PC-3 (cell line): ENCODE results near the gene ATP2B2.

ENCODE experiments used
- EZH2 ChIP-seq: fragments of 300-600 bp; sonication (generic); IDR thresholded peaks from one replicate; pipeline ENCODE4 v1.6.1; 2017; ENCODE audit warnings: antibody characterized with exemption, mild to moderate bottlenecking, low read length; ENCODE audit not compliant: unreplicated experiment
- TF ChIP-seq, protein P1 (sequence below): fragments of 300-600 bp; sonication (generic); conservative IDR thresholded peaks from 2 replicates; pipeline ENCODE4 v1.5.1; 2017; ENCODE audit warnings: antibody characterized with exemption, low read depth, mild to moderate bottlenecking, low read length

DNA sequence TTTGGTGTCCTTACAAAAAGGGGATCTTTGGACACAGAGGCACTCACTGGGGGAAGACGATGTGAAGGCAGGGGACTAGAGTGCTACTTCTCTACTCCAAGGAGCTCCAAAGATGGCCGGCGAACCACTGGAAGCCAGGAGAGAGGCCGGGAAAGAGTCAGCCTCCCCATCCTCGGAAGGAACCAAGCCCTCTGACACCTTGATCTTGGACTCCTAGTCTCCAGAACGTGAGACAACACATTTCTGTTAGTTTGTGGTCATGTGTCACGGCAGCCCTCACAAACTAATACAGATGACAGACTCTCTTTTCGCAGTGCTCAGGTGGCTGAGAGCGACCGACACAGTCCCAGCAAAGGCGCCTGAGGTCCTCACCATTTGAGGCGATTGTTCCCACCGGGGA is 24.4 kb upstream of the ATP2B2 start:
- TF ChIP-seq, protein P1, sequence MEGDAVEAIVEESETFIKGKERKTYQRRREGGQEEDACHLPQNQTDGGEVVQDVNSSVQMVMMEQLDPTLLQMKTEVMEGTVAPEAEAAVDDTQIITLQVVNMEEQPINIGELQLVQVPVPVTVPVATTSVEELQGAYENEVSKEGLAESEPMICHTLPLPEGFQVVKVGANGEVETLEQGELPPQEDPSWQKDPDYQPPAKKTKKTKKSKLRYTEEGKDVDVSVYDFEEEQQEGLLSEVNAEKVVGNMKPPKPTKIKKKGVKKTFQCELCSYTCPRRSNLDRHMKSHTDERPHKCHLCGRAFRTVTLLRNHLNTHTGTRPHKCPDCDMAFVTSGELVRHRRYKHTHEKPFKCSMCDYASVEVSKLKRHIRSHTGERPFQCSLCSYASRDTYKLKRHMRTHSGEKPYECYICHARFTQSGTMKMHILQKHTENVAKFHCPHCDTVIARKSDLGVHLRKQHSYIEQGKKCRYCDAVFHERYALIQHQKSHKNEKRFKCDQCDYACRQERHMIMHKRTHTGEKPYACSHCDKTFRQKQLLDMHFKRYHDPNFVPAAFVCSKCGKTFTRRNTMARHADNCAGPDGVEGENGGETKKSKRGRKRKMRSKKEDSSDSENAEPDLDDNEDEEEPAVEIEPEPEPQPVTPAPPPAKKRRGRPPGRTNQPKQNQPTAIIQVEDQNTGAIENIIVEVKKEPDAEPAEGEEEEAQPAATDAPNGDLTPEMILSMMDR, result no peak
- no peak for TF ChIP-seq EZH2
